HL-60 (cell line): ENCODE data around the gene RICTOR.

Source experiments
- DNase-seq, 2 experiments: peaks; one replicate each; pipeline ENCODE4 v3.0.0-alpha.2; 2010 to 2020; ENCODE audit warnings: low read depth in 1 of 2, low spot score in 1 of 2
- H3K27ac ChIP-seq: fragments of 250-450 bp; sonication (Bioruptor Pico); replicated peaks from 2 replicates; pipeline ENCODE4 v1.5.1; 2020; ENCODE audit warnings: mild to moderate bottlenecking, moderate library complexity
- H3K27me3 ChIP-seq: fragments of 250-450 bp; sonication (Bioruptor Pico); 2 replicates; pipeline ENCODE4 v1.5.1; 2021; ENCODE audit warnings: mild to moderate bottlenecking, moderate library complexity; ENCODE audit not compliant: insufficient read depth, poor library complexity, severe bottlenecking
- H3K4me3 ChIP-seq: replicated peaks from 2 replicates; pipeline ENCODE4 v1.5.1; 2011; ENCODE audit warnings: mild to moderate bottlenecking, control low read depth, low read length; ENCODE audit not compliant: insufficient read depth
- GABPA ChIP-seq: IDR thresholded peaks from 2 replicates; pipeline ENCODE4 v1.6.1; 2012; ENCODE audit warnings: low read depth
- POLR2AphosphoS5 ChIP-seq: IDR thresholded peaks from 2 replicates; pipeline ENCODE4 v1.6.1; 2012; ENCODE audit warnings: low read depth
- SPI1 ChIP-seq: IDR thresholded peaks from 2 replicates; pipeline ENCODE4 v1.6.1; 2012; ENCODE audit warnings: low read depth, mild to moderate bottlenecking, borderline replicate concordance
- TF ChIP-seq, protein P1 (sequence below): IDR thresholded peaks from 2 replicates; pipeline ENCODE4 v1.6.1; 2012; ENCODE audit warnings: low read depth; ENCODE audit not compliant: insufficient replicate concordance
- TF ChIP-seq, protein P2 (sequence below): IDR thresholded peaks from one replicate; pipeline ENCODE4 v1.5.1; 2011; ENCODE audit warnings: low read length, control low read depth, inconsistent platforms; ENCODE audit not compliant: insufficient read depth

Gene RICTOR

DNA sequence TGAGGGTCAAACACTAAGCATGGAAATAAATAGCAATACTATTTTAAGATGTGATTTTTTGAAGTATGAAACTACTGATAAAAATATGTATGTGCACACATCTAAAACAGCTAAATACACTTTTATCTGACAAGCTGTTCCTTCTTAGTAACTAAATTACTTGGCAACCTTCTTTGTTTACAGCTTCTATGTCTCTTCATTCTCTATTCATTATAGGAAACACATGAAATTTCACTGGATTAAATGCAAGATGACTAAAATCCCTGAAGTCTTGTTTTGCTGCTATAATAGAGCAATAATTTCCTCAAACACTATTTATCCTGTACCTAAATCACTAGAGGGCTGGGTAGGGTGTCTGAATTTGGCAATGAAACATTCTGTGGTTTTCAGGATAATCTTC lies 11.7 kb downstream of the RICTOR start:
- TF ChIP-seq, protein P1, sequence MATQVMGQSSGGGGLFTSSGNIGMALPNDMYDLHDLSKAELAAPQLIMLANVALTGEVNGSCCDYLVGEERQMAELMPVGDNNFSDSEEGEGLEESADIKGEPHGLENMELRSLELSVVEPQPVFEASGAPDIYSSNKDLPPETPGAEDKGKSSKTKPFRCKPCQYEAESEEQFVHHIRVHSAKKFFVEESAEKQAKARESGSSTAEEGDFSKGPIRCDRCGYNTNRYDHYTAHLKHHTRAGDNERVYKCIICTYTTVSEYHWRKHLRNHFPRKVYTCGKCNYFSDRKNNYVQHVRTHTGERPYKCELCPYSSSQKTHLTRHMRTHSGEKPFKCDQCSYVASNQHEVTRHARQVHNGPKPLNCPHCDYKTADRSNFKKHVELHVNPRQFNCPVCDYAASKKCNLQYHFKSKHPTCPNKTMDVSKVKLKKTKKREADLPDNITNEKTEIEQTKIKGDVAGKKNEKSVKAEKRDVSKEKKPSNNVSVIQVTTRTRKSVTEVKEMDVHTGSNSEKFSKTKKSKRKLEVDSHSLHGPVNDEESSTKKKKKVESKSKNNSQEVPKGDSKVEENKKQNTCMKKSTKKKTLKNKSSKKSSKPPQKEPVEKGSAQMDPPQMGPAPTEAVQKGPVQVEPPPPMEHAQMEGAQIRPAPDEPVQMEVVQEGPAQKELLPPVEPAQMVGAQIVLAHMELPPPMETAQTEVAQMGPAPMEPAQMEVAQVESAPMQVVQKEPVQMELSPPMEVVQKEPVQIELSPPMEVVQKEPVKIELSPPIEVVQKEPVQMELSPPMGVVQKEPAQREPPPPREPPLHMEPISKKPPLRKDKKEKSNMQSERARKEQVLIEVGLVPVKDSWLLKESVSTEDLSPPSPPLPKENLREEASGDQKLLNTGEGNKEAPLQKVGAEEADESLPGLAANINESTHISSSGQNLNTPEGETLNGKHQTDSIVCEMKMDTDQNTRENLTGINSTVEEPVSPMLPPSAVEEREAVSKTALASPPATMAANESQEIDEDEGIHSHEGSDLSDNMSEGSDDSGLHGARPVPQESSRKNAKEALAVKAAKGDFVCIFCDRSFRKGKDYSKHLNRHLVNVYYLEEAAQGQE: no peak
- TF ChIP-seq SPI1 (no peak), POLR2AphosphoS5 (no peak), GABPA (no peak)
- TF ChIP-seq, protein P2, sequence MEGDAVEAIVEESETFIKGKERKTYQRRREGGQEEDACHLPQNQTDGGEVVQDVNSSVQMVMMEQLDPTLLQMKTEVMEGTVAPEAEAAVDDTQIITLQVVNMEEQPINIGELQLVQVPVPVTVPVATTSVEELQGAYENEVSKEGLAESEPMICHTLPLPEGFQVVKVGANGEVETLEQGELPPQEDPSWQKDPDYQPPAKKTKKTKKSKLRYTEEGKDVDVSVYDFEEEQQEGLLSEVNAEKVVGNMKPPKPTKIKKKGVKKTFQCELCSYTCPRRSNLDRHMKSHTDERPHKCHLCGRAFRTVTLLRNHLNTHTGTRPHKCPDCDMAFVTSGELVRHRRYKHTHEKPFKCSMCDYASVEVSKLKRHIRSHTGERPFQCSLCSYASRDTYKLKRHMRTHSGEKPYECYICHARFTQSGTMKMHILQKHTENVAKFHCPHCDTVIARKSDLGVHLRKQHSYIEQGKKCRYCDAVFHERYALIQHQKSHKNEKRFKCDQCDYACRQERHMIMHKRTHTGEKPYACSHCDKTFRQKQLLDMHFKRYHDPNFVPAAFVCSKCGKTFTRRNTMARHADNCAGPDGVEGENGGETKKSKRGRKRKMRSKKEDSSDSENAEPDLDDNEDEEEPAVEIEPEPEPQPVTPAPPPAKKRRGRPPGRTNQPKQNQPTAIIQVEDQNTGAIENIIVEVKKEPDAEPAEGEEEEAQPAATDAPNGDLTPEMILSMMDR: no peak
- DNase-seq: no peak
- no peaks in the 10 kb centered on the region for H3K27me3 ChIP-seq
- no peak overlapping the region for H3K27ac ChIP-seq
- no peak overlapping the region for H3K4me3 ChIP-seq

- Histone ChIP-seq H3K4me3 (no peak overlapping the region), H3K27ac (no peak overlapping the region), H3K27me3 (no peaks in the 10 kb centered on the region)
- TF ChIP-seq, protein P2: no peak
- TF ChIP-seq GABPA (no peak), POLR2AphosphoS5 (no peak), SPI1 (no peak)
- TF ChIP-seq, protein P1: no peak
- no peak for DNase-seq
These were observed 12.1 kb downstream of the RICTOR start for GRCh38 chr5:39062104-39062503.

DNA sequence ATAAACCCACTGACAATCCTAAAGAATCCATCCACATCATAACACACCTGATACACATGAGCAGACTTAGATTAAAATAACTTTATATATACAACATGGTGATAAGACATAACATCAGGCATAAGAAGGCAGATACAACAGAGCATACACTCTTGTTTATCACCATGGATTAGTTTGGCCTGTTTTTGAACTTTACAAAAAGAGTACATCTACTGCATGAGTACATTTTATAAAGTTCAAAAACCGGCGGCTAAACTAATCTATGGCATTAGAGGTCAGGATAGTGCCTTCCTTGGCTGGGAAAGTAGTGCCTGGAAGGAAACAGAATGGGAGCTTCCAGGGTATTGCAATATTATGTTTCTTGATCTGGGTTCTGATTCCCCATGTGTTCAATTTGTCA lies 15.1 kb downstream of the RICTOR start:
- H3K27ac ChIP-seq: no peak overlapping the region
- no peak for DNase-seq
- H3K4me3 ChIP-seq: no peak overlapping the region
- no peak for TF ChIP-seq POLR2AphosphoS5
- TF ChIP-seq, protein P1: no peak
- no peak for TF ChIP-seq SPI1
- TF ChIP-seq, protein P2: no peak
- no peak for TF ChIP-seq GABPA
- H3K27me3 ChIP-seq: no peaks in the 10 kb centered on the region
